Nucleus accumbens (tissue), 56 donors: ENCODE data around the gene SIGLEC8.
A peak's percentile ranks its signal among the peaks of the same experiment; 100 is the strongest.
"Not testable (repeated sequence)": the region's sequence is repeated elsewhere in the genome, so short reads cannot be mapped to it uniquely, and the experiment has no call there.

Experiments used
- DNase-seq, 56 donors: peaks; one replicate each; lab custom pipeline; 2025; lab: John Stamatoyannopoulos, UW

SIGLEC8 gene

DNA sequence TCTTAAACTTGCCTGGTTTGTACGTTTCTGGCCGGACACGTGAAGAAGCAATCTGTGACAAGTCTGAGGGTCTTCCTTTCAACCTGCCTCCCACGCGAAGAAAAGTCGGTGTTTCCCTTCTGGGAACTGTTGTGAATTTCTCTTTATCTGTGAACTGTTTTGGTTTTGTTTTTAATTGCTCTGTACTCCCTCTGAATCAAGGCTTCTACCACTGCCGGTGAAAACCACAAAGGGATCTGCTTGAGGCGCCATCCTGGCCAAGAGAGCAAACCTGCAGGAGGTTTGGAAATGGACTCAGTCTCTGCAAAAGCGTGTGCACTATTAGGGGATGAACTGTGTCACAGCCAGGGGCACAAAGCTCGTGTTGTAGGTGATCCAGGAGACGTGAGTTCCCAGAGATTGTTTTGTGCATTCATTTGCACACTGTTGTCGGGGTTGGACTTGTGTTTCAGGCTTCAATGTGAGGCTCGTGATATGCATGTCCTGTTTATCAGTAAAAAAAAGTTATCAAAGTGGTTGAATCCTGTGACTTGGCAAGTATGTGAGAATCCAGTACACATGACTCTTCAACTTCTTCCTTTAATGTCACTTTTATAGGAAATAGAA, 9.7 kb downstream of the SIGLEC8 start:
- DNase-seq = no peak

DNA sequence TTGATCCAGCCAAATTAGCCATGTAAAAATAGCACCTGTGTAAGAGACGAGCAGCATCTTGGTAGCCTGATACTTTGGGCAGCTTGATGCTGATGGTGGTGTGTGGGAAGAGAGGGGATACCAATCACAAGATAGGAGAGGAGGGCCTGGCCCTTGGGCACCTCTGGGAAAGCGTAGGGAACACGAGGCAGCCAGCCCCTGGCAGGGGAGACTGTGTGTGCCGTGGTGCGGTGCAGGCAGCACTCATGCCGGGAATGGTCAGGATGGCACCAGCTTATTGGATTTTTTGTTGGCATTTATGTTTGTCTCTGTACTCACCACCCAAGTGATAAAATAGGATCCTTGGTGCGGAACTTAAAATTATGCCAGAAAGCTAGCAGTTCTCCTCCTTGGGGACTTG, 10.2 kb downstream of the SIGLEC8 start:
- DNase-seq = no peak

DNA sequence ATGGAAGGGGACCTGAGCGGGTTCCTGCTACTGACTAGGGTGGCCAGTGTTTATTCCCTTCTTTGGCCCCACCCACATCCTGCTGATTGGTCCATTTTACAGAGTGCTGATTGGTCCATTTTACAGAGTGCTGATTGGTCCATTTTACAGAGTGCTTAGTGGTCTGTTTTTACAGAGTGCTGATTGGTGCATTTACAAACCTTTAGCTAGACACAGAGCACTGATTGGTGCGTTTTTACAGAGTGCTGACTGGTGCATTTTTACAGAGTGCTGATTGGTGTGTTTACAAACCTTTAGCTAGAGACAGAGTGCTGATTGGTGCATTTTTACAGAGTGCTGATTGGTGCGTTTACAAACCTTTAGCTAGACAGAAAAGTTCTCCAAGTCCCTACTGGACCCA, 10.7 kb downstream of the SIGLEC8 start:
- DNase-seq = not testable (repeated sequence)

DNA sequence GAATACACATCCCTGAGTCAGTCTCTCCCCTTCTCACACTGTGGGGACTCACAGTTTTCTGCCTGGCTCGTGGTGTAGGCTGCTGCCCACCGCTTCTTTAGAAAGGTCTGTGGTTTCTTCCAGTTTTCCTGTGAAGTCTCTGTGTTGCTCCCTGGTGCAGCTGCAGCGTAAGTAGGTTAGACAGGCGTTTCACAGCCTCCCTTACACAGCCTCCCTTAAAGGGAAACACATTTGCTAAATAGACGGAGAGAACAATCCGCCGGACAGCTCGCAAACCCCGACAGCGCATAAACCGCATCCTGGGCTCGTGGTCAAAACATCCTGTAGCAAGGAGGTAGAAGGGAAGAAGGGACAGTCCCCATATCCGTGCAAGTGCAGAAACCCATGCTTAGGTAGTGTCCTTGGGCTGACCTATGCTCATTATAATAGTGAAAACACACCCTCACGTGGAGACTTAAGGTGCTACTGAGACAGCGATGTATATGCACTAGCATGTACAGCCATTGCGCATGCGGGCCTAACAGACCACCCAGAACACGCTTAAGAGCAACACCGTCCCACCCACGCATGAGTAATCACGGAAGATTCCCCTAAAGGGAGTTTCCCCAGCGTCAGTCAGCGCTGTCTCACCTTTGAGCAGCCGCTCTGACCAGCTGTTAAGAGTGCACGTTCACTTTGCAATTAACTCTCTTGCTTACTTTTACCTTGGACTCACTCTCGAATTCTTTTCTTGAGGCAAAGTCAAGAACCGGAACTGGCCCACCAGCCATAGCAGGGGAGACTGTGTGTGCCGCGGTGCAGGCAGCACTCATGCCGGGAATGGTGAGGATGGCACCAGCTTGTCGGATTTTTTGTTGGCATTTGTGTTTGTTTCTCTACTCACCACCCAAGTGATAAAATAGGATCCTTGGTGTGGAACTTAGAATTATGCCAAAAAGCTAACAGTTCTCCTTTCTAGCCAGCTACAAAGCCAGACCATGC, 16.6 kb downstream of the SIGLEC8 start:
- peak in 1 of 56 donors; percentile 9 for DNase-seq

DNA sequence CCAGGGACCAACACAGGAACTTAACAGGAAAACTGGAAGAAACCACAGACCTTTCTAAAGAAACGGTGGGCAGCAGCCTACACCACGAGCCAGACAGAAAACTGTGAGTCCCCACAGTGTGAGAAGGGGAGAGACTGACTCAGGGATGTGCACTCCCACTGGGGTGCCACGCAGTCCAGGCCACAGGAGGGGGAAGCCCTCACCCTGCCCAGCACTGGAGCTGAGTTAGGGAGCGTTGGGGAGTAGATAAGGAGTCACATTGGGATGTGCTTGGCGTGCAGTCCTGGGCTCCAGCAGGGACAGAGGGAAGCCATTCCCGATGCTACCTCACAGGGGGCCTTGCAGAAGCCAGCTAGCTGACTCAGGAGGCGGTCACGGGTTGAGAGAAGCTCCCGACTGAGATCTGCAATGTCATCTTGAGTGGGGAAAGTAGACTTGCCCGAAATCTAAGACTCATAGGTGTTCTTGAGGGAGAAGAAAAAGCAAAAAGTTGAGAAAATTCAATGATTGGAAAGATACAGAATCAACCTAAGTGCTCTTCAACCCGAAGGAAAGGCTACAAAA, 17.3 kb downstream of the SIGLEC8 start:
- DNase-seq = no peak

DNA sequence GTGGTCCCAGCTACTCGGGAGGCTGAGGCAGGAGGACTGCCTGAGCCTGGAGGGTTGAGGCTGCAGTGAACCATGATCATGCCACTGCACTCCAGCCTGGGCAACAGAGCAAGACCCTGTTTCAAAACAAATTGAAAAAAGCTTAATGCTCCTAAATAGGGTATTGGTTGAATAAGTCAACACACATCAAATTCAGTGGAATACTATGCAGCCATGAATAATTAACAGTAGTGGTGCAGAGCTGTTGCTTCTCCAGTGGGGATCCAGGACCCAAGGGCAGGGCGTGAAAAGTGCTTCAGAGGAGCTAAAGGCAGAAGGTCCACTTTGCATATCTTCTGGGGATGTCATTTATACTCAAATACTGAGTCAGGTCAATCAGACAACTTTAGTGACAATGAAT, 18.2 kb downstream of the SIGLEC8 start:
- DNase-seq = no peak

DNA sequence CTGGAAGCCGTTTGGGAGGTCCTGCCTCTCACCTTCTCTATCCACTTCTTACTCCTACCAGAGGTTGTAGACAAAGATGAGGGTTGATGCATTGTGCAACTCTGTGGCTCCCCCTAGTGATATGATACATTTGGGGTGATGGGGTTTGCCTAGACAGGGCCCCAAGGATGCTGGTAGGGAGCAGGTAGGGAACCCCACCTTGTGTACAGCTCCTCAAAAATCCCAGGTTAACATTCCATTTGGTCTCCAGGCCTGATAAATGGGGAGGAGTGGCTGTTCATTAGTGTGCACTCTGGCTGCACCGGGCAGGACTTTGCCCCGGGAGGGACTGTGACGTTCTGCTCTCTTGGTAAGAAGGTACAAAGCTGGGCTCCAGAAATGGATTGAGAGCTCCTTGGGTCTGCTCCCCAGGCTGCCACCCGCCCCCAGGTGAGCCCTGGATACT, 19.2 kb downstream of the SIGLEC8 start:
- DNase-seq = no peak

DNA sequence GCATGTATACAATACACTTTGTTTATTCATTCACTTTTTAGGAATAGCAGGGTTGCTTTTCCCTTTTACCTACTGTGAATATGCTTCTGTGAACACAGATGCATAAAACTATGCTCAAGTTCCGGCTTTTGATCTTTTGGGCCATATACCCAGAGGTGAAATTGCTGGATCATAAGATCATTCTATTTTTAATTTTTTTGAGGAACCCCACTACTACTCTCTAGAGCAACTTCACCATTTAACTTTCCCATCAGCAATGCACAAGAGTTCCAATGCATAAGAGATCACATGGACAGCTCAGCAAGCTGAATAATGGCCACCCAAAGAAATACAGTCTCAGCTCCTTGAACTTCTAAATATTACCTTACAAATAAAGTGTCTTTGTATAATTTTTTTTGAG, 23.8 kb downstream of the SIGLEC8 start:
- no peak for DNase-seq

DNA sequence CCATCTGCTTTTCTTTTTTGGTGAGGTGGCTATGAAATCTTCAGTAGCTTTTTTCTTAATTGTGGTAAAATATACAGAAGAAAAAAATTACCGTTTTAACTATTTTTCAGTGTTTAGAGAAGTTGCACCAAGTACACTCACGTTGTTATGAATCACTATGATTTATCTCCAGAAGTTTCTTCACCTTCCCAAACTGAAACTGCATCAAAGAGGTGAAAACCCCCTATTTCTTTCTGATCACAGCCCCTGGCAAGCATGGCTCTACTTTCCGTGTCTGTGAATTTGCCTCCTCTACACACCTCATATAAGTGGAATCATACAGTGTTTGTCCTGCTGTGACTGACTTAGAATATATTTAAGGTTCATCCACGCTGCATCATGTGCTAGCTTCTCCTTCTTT, 25.2 kb downstream of the SIGLEC8 start:
- DNase-seq = no peak

DNA sequence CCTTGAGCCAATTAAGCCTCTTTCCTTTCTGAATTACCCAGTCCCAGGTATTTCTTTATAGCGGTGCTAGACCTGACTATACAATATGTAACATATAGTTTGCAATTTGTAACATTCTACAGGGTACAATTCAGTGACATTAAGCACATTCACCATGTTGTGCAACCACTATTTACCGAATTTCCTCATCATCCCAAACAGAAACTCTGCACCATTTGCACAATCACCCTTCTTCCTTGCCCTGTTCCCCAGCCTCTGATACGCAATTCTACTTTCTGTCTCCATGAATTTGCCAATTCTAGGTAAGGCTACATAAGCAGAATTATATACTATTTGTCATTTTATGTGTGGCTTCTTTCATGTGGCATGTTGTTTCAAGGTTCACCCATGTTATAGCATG, 27.1 kb downstream of the SIGLEC8 start:
- no peak for DNase-seq

DNA sequence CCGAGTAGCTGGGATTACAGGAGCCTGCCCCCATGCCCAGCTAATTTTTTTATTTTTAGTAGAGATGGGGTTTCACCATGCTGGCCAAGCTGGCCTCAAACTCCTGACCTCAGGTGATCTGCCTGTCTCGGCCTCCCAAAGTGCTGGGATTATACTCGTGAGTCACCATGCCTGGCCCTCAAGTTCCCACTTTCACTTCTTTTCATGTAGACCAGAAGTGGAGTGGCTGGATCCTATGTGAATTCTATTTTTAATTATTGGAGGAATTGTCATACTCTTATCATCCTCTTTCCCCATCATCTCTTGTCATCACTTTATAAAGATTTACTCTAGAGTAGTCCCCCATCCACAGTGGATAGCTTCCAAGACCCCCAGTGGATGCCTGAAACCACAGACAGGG, 28.0 kb downstream of the SIGLEC8 start:
- no peak for DNase-seq

DNA sequence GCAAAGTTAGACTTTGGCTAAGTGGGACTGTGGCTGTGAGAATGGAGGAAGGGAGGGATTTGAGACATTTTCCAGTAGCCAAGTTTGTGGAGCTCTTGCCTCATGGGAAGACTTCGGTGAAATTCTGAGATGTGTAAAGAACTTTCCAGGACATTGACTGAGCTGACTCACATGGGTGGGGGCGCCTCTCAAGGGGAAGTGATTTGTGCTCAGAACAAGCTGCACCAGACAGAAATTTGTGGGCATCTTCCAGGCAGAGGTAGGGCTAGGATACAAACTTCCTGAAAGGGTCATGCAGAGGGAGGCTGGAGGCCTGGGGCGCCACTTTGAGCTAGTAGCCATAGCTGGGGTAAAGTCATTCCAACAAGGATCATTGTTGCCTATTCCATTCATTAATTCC, 31.1 kb downstream of the SIGLEC8 start:
- peak in 3 of 56 donors; percentile 4 to 15 (median 7) for DNase-seq

DNA sequence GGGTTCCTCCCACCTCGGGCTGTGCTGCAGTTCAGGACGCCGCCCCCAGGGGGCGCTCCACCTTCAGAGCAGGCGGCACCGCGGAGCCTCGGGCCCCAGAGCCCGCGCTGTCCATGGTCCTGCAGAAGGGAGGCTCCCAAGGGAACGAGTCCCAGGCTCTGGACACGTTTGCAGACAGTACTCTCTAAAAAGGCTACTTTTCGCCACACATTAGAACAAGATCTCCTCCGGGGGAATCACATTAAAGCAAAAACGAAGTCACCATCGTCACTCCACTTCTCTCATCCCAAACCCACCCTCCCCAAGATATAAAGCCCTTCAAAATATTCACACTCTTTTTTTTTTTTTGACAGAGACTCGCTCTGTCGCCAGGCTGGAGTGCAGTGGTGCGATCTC, 36.2 kb downstream of the SIGLEC8 start:
- DNase-seq = peak in 43 of 56 donors; percentile 6 to 82 (median 39)

DNA sequence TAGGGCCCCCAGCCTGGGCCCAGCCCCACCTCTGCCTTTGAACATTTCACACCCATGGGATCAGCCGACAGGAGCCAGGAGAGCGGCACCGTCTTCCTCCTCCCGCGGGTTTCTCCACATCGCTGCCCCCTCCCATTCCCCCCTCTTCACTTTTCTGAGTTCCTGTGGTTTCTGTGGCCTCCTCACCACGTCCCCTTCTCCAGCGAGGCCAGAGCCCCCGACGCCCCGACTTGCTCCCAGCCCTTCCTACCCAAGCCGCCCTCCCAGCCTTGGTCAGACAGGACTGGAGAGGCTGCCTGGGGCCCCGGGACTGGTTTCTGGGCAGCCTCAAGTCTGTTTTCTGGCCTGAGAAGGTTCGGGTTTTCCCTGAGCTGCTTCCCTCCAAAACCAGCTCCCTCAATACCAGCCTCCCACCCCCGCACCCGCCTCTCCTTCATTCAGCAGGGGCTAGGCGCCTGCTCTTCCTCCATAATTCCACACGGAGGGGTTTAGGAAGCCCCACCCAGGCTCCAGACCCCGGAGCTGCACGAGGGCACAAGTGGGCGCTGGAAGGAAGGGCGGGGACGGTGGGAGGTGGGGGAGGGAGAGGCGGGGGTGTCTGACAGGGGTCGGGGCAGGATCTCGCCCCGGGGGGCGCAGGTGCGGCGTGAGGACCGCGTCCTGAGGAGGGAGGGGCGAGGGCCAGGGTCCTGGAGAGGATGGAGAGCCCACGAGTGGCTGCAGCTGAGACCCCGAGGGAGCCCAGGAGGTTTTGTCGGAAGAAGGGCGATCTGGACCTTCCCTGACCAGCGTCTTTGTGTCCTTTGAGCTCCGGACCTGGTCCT, 36.8 kb downstream of the SIGLEC8 start:
- no peak for DNase-seq

DNA sequence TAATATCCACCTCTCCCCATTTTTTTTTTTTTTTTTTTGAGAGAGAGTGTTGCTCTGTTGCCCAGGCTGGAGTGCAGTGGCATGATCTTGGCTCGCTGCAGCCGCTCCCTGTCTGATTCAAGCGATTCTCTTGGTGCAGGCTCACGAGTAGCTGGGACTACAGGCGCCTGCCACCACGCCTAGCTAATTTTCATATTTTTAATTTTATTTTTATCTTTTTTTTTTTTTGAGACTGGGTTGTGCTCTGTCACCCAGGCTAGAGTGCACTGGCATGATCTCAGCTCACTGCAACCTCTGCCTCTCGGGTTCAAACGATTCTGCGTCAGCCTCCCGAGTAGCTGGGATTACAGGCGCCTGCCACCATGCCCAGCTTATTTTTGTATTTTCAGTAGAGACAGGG, 37.7 kb downstream of the SIGLEC8 start:
- not testable (repeated sequence) for DNase-seq

DNA sequence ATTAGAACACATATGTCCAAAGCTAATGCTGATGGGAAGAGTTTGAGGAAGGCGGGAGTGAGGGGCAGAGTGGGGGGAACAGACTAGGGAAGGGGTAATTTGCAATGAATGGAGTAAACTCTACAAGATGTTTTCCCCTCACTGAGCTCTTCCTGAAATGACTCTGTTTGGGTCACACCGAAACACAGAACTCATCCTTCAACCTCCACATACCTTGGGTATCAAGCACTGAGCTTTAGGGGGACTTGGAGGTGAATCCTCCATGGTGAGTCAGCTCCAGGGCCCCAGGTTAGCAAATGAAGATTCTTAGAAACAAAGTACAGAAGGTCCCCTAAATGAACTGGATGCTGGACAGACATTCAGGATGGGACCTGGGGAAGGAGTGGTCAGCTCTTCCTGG, 39.5 kb downstream of the SIGLEC8 start:
- DNase-seq = no peak

DNA sequence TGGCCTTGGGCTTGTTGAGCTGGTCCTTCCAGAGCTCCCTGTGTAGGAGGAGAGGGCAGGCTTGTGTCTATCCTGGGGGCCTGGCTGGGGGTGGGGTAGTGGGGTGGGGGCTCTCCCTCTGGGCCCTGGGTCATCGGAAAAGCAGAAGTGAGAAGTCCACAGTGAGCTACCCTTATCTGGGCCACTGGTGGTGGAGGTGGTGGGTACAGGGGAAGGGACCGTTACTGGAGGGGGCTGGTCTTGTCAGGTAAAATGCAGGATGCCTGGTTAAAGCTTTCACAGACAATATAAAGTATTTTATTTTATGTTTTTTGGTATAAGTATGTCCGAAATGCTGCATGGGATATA, 40.5 kb downstream of the SIGLEC8 start:
- DNase-seq = peak in 1 of 56 donors; percentile 28

DNA sequence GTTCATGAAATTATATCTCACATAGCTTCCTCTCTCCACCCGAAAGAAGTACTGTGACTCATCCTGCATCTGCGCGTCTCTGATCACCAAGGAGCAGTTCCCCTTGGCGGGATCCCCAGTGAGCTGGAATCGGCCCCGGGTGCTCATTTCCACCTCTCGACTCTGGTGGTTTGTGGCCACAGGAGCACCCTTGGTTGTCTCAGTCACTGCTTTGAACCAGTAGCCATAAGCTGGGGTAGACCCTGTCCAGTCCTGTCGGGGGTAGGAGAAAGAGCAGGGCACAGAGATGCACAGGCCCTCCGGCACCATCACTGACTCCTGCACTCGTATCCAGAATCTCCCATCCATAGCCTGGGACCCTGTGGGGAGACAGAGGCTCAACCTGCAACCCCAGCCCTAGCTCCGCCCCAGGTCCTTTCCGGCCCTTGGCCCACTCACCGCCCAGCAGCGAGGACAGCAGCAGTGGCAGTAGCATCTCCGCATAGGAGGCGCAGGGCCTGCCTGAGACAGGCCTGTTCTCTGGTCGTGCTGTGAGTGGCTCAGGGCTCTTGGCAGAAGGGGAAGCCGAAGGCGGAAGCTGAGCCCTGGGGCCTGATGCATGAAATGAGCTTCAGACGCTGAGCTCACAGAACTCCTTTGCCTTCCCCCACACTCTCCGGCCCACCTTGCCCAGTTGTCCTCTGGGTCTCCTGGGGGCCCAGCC, 41.0 kb downstream of the SIGLEC8 start, which contains the start of gene SIGLEC10:
Gene SIGLEC10, minus strand, starts transcription at position 536 of the 703 bp plus-strand sequence. Its CDS starts 61 bp downstream, at position 475.
- DNase-seq = peak in 17 of 56 donors; percentile 2 to 34 (median 20)

DNA sequence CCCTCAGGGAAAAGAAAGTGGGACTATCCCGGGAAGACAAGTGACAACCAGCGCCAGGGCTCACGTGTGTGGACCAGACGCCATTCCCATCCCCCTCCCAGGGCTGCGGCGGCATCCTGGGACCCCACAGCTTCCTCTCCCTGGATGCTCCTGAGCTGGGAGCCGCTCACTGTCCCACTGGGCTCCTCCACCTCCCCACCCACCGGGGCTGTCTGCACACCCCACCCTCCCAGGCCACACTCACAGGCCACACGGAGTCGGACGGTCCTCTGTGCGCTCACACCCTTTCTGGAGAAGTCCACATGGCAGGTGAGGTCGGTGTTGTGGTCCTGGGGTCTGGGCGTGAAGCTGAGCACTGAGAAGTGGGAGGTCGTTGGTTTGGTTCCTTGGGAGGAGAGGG, 41.8 kb downstream of the SIGLEC8 start:
- not testable (repeated sequence) for DNase-seq

DNA sequence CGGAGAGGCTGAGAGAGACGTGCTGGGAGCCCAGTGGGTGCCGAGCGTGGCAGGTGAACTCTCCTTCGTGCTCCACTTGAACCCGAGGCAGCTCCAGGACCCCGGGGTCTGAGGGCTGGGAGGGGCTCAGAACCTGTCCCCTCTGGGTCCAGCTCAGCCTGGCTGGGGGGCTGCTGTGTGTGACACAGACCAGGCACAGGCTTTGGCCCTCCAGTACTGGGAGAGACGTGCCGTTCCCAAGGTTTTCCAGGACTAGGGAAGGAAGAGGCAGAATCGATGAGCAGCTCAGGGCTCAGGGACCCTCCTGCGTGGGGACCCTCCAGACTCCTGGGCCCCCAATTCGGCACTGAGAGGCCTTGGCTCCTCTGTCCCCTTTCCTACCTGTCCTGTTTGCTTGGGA, 43.1 kb downstream of the SIGLEC8 start:
- DNase-seq = no peak
